Ramos (cell line): ENCODE results near the gene EDA2R.

Experiments used
- in situ Hi-C: fragments of 300-500 bp; cut with MboI; formaldehyde crosslinking; loops from one replicate; pipeline ENCODE4 v1.14.3; 2022; ENCODE audit warnings: low sequenced_read_pairs; ENCODE audit not compliant: unreplicated experiment

The EDA2R gene, protein sequence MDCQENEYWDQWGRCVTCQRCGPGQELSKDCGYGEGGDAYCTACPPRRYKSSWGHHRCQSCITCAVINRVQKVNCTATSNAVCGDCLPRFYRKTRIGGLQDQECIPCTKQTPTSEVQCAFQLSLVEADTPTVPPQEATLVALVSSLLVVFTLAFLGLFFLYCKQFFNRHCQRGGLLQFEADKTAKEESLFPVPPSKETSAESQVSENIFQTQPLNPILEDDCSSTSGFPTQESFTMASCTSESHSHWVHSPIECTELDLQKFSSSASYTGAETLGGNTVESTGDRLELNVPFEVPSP

DNA sequence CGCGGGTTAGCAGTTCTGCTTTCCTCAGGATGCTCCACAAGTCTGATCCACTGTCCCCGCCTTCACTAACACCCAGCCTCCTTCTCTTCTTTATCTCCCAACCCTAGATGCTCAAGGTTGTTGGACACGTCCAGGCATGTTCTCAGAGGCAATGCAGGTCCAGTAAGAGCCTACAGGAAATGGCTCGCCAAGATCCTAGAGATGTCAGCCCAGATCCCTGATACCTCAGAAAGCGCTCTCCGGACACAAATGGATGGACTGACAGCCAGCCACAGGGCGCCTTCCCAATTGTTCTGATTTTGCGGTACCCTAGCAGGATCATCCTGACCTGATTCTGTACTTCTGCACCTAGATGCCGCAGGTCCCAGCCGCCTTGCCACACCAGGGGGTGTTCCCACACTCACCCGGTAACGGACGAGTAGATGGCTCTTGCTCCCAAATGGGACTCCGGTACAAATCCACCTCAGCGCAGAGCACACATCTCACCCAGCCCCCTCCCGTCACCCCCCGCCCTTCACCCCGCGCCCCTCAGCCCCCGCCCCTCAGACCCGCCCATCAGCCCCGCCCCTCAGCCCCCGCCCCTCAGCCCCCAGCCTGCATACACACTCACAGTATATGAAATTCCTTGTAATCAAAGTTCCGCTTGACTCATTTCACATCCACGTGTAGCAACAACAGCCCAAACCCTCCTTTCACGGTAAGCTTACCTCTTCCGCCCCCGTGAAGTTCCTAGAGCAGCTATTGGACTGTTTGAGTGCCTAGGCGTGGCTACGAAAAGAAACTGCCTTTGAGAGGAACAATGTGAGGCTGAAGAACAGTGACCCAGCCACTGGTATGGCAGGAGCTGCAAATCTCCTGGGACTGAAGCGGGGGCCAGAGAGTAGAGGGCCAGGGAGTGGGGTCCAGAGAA, at the start of gene EDA2R:
TSS of gene EDA2R (minus strand) at position 488 of the 910 bp plus-strand sequence. CDS start 23,058 bp downstream, outside the sequence.
- in situ Hi-C loops = no loop called here

DNA sequence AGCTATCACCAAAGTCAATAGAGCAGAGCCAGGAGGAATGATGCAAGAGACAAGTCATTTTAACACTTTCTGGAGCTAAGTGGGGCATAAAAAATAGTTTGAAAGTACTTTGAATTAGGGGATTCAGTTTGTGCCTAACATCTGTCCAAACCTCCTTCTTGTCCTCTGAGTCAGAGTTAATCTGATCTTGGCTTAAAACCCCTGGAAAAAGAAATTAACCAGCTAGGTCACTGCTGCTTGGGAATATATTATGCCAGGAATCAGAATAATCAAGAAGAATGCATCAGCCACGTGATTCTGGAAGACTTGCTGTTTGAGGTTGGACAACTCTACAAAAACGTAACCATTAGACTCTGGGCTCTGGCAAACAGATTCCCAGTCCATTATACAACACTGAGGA, 45.3 kb upstream of the EDA2R start:
- in situ Hi-C loops = no loop called here

DNA sequence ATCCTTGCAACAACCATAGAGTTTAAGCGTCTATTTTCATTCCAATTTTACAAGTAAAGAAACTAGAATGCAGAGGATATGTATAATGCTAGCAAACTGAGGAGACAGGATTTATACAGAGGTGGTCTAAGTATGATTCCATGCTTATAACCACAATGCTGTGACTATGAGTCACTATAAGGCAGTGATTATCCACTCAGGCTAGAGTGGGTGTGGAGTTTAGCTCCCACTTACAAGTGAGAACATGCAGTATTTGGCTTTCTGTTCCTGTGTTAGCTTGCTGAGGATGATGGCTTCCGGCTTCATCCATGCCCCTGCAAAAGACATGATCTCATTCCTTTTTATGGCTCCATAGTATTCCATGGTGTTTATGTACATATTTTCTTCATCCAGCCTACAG, 41.6 kb upstream of the EDA2R start:
- in situ Hi-C loops = no loop called here

DNA sequence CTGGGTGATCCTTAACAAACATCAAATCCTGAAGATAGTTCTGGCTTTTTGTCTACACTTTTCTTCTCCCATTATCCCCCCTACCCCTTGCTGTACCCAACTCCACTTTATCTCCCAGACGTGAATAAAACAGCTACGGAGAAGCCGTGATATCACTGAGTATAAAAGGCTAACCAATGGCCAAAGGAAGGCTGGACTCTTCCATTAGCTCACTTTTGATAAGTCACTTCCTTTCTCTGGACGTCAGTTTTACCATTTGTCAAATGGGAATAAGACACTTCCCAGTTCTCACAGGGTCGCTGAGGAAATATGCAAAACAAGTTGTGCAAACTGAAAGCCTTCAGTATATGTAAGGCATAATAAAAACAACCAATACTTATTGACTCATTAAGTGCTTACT, 38.6 kb upstream of the EDA2R start:
- in situ Hi-C loops = no loop called here

DNA sequence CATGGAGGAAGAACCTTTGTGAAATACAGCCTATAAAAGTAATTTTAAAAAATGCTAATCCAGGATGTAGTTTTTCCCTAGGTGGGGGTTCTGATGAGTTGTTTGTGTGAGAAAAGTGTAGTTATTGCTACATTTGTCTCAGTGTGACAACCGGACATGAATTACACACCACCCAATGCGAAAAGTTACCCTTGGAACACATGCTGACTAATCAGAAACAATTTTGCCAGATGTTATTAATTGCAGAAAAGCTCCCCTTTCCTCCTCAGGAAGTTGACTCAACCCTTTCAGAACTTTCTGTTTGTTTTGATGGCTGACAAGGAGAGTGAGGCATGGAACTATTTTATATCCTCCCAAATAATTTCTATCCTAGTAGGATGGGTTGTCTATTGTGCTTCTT, 38.1 kb upstream of the EDA2R start:
- in situ Hi-C loops = no loop called here

DNA sequence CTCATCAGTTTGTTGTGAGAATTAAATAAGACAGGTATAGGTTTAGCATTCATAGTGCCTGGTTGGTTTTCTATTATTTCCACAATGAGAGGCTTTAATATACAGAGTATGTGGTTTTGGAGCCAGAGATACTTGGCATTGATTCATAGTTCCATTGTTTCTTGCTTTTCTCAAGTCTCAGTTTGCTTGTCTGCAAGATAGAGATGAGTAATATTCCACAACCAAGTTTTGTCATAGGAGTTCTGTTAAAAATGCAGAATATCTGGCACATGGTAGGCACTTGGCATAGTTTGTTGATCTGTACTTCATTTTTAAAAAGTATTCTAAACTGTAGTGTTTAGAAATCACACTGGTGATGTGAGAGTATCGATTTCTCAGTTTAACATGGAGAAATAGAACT, 37.5 kb upstream of the EDA2R start:
- in situ Hi-C loops = no loop called here

DNA sequence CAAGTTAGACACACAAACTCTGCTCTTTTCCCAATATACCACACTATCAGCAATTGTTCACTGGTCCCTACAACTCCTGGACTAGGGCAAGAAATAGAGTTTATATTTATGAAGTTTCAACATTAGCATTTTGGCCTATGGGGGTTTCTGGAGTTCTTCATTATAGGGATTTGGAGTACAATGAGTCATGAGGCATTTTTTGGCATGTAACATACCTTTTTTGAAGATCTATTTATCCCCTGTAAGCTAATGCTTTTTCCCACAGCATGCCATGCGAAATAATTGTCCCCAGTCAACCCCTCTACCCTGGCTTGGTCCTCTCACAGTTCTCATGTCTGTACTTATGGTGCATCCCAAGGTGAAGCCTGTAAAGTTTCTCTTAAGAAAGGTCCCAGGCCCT, 36.7 kb upstream of the EDA2R start:
- in situ Hi-C loops = no loop called here

DNA sequence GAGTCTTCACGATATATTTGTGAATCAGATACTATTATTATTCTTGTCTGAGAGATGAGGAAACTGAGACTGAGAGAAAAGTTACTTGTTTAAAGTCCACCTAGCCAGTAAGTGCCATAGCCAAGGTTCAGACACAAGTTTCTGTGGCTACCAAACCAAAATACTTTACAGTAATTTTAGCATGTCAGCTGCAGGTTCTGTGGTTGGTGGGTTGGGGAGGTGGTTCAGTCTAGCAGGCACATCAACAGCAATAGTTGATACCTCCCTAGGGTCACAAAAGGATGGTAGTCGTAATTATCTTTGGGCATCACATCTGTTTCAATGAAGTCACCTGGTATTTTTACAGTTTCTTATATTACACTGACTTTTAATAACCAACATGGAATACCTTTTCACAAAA, 35.6 kb upstream of the EDA2R start:
- in situ Hi-C loops = no loop called here

DNA sequence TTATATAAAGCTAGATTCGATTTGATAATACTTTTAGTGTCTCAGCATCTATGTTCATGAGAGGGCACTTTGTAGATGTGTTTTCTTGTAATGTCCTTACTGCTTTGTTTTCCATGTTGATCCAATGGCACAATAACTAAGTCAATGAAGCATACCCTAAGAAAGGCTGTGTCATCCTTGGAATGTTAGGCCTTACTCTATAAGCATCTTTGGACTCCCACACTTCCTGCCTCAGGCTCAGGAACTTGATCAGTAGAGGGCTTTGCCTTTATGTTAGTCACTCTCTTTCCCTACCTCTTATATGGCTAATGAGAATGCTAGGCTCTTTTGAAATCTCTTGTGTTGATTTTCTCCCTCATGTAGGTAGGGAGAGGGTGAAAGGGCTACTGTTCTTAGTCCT, 33.2 kb upstream of the EDA2R start:
- in situ Hi-C loops = no loop called here

DNA sequence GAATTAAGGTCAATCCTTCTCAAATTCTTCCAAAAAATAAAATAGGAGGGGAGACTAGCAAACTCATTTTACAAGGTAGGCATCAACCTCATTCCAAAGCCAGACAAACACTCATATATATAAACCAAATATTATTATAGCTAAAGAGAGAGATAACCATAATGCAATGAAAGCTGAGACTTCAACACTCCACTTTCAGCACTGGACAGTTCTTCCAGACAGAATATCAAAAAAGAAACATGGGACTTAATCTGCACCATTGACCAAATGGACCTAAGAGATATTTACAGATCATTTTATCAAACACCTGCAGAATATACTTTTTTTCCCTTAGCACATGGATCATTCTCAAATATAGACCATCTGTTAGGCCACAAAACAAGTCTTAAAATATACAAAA, 15.5 kb upstream of the EDA2R start:
- in situ Hi-C loops = no loop called here

DNA sequence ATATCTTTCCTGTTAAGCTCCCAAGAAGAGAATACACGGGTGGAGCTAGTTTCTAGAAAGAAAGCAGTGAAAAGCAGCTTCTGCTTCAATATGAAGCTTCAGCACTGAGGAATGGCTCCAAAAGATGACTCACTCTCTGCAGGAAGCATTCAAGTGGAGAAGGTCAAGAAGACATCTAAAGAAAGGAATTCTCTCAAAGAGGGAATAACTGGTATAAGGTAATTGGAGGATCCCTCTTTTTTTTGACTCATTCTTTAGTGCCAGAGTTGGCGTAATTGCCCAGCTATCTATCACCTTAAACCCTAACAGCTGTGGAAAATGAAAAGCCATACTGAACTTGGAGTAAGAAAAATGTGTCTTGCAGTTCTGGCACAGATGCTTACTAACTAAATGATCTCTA, 3.5 kb downstream of the EDA2R start:
- in situ Hi-C loops = no loop called here

DNA sequence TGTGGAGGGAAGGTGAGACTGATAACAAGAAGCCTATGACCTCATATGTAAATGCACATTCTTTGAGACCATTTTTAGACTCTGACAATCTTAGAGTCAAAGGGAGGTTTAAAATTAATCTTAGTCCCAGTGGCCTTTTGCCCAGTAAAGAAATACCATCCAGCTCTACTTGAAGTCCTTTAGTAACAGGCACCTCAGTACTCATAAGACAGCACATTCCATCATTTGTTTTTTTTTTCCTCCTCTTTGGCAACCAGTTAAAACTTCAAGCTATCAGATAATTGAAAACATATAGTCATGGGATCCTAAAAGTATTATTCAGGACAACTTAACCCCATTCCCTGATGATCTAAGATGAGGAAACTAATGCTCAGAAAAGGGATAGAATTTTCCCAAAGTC, 4.6 kb downstream of the EDA2R start:
- in situ Hi-C loops = no loop called here

DNA sequence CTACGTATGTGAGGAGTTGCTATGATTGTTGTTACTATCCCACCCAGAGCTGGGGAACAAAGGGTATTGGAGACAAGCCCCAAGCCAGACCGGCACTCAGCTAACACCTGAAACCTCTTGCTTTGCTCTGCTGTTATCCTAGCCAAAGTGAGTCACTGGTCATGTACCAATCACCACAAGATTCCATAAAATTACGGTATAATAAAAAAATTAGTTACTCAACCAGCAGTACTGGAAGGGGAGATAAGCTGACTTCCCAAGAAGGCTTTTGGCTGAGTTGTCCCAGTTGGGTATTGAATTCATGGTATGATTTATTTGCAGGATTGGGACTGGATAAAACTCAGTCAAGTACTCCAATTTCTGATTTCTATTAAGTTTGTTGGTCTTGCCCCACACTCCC, 5.3 kb downstream of the EDA2R start:
- in situ Hi-C loops = no loop called here

DNA sequence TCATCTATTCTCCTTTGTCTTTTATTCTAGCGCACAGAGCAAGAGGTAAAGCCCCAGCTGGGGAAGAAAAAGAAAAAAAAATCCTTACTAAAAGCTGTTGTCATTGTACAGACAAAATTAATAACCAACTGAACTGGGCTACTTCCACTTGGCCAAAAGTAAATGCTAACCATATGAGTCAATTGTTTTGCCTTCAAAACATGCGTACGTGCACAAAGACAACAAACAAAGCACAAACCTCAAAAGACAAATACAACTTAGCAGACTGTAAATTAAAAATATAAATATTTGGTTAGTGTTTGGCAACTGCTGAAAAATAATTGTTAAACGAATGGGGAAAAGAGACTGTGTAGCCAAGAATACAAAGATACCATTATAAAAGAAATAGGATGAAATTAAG, 5.9 kb downstream of the EDA2R start:
- in situ Hi-C loops = no loop called here

DNA sequence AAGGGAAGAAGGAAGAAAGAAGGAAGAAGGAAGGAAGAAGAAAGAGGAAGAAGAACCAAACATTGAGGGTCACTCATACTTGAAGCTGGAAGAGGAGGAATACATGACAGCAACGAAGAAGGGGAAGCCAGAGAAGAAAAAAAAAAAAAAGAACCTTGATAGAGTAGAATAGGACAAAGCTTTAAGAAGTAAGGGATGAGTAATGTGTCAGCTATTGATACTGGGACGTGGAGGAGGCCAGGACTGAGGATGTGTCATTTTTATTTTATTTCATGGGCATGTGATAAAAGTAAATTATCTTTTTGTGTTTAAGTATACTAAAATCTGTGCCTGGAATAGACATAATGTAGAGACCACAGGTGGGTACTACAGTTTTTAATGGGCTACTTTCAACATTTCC, 6.4 kb downstream of the EDA2R start:
- in situ Hi-C loops = no loop called here

DNA sequence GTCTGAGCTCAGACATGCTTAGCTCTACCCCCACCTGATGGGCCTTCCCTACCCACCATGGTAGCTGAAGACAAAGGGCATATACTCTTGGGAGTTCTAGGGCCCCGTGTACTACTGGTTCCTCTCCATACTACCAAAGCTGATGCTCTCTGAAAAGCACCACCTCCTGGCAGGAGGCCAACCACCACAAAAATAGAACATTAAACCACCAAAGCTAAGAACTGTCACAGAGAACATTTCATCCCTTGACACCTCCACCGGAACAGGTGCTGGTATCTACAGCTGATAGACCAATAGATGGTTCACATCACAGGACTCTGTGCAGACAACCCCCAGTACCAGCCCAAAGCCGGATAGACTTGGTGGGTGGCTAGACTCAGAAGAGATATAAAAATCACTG, 13.4 kb downstream of the EDA2R start:
- in situ Hi-C loops = no loop called here

DNA sequence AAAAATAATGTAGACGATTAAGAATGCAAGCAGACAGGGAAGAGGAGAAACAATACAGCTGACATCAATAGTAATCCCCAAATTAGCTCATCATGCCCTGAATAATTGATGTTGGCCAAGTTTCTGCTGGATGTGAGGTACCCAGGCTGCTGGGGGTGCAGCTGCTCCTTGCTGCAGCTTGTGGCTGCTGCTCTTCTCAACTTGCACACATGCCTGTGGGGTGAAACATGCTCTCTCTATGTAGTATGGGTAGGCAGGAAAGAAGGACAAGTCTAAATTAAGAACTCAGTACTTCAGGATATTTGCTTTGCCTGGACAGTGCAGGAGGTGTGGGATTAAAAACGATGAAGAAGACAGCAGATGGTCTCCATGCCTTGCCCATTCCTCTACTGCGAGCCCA, 16.7 kb downstream of the EDA2R start:
- in situ Hi-C loops = no loop called here

DNA sequence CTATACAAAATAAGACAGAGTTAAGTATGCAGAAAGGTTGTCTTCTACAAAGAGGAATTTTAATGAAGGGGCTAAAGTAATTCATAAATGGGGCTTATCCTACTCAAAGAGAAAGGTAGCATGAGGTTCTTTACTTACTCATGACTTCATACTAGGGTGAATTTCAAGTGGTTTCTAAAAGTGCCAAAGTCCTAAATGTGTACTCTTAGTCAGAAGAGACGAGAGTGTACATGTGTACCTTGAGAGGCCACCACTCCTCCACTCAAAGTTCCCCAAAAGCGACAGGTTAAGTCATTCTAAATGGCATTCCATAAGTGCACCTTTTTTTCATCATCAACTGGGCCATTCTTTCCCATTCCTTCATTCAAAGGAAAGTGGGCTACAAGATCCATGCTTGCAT, 21.9 kb downstream of the EDA2R start:
- in situ Hi-C loops = no loop called here

DNA sequence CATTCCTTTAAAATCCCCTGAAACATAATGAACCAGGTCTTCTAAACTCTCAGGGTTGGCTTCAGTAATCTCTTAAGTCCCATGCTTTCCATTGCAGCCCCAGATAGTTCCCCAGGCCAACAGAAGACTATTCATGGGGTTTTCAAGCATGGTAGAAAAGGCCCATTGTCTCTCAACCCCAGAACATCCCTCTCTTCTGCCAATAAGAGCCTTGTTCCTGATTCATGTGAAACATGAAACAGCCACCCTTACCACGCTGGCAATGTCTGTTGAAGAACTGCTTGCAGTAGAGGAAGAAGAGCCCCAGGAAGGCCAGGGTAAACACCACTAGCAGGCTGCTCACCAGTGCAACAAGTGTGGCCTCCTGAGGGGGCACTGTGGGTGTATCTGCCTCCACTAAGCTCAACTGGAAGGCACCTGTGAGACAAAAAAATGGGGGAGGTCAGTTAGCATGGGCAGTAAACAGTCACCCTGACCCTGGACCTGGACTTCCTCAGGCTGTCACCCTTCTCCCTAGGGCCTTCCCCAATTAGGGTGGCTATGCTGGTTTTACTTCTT, 36.4 kb downstream of the EDA2R start:
- in situ Hi-C loops = no loop called here

DNA sequence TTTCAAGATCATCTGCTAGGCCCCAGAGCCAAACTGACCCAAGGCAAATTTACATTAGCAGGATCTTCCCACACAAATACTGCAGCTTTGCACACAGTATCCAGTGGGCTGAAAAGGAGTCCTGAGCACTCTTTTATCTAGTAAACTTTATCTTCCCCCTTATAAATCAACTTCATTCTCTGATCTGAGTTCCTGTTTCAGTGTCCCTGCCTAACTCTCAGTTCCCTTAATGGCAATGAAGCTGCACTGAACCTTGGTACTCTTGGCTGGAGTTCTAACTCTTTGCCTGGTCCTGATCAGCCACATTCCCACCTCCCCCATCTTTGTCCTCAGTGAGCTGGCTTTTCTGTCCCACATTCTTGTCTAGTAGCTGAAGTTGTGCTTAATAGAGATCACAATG, 37.4 kb downstream of the EDA2R start:
- in situ Hi-C loops = no loop called here

DNA sequence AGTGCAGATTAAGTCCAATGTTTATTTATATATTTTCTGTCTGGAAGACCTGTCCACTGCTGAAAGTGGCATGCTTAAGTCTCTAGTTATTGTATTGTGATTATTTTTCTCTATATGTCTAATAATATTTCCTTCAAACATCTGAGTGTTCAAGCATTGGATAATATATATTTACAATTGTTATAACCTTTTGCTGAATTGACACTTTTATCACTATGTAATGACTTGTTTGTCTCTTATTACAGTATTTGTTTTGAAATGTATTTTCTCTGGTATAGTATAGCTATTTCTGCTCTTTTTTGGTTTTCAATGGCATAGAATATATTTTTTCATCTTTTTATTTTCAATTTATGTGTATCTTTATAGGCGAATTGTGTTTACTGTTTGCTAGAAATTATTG, 59.7 kb downstream of the EDA2R start:
- in situ Hi-C loops = no loop called here
